Activated T-cell treated with anti-CD3 and anti-CD28 coated beads, Interleukin-2, amount 50 U/mL, for 48 hours (primary cell): ENCODE results near the gene MORN3.
A peak's percentile ranks its signal among the peaks of the same experiment; 100 is the strongest.
"Not testable (repeated sequence)": the region's sequence is repeated elsewhere in the genome, so short reads cannot be mapped to it uniquely, and the experiment has no call there.

Source experiments
- DNase-seq, 2 experiments: peaks; one replicate each; pipeline ENCODE4 v3.0.0-alpha.2; 2020

The MORN3 gene

GRCh38 chr12:121669521-121669900 lies at the start of gene MORN3:
MORN3 (minus strand) TSS chr12:121669654; CDS start chr12:121669483, 171 bp downstream.
- DNase-seq: no peak

- DNase-seq: peak in 1 of 2 experiments; percentile 26
Observed at GRCh38 chr12:121718653-121719239, 49.3 kb upstream of the MORN3 start.

GRCh38 chr12:121717041-121717699 lies 47.7 kb upstream of the MORN3 start:
- no peak for DNase-seq

GRCh38 chr12:121715862-121716435 lies 46.5 kb upstream of the MORN3 start:
- no peak for DNase-seq

GRCh38 chr12:121715055-121715454 lies 45.6 kb upstream of the MORN3 start:
- DNase-seq: not testable (repeated sequence)

GRCh38 chr12:121713793-121714192 lies 44.3 kb upstream of the MORN3 start:
- peak; percentile 33 to 34 for DNase-seq

GRCh38 chr12:121713257-121713777 lies 43.9 kb upstream of the MORN3 start:
- DNase-seq: no peak

- peak; percentile 87 to 90 for DNase-seq
Observed at GRCh38 chr12:121712461-121713256, 43.2 kb upstream of the MORN3 start, which contains the start of gene TMEM120B. TMEM120B (plus strand) TSS chr12:121712752; CDS start chr12:121712896, 144 bp downstream.

GRCh38 chr12:121712190-121712460 lies 42.7 kb upstream of the MORN3 start:
- DNase-seq: no peak

GRCh38 chr12:121711361-121712189 lies 42.1 kb upstream of the MORN3 start:
- DNase-seq: peak; percentile 27 to 31

- no peak for DNase-seq
Observed at GRCh38 chr12:121709478-121709961, 40.1 kb upstream of the MORN3 start.

- not testable (repeated sequence) for DNase-seq
Observed at GRCh38 chr12:121709064-121709424, 39.6 kb upstream of the MORN3 start.

- no peak for DNase-seq
Observed at GRCh38 chr12:121708313-121709063, 39.0 kb upstream of the MORN3 start.

GRCh38 chr12:121705514-121705913 lies 36.1 kb upstream of the MORN3 start:
- DNase-seq: no peak

- DNase-seq: no peak
Observed at GRCh38 chr12:121702944-121703343, 33.5 kb upstream of the MORN3 start.

- DNase-seq: no peak
Observed at GRCh38 chr12:121701667-121702277, 32.3 kb upstream of the MORN3 start.

GRCh38 chr12:121697861-121698260 lies 28.4 kb upstream of the MORN3 start:
- DNase-seq: not testable (repeated sequence)

- no peak for DNase-seq
Observed at GRCh38 chr12:121697093-121697698, 27.7 kb upstream of the MORN3 start.

GRCh38 chr12:121693155-121693687 lies 23.8 kb upstream of the MORN3 start:
- DNase-seq: no peak

GRCh38 chr12:121692744-121693143 lies 23.3 kb upstream of the MORN3 start:
- not testable (repeated sequence) for DNase-seq
